ENCODE results near the gene MAT2A.
"Not testable (repeated sequence)": the region's sequence is repeated elsewhere in the genome, so short reads cannot be mapped to it uniquely, and the experiment has no call there.

MAT2A gene

DNA sequence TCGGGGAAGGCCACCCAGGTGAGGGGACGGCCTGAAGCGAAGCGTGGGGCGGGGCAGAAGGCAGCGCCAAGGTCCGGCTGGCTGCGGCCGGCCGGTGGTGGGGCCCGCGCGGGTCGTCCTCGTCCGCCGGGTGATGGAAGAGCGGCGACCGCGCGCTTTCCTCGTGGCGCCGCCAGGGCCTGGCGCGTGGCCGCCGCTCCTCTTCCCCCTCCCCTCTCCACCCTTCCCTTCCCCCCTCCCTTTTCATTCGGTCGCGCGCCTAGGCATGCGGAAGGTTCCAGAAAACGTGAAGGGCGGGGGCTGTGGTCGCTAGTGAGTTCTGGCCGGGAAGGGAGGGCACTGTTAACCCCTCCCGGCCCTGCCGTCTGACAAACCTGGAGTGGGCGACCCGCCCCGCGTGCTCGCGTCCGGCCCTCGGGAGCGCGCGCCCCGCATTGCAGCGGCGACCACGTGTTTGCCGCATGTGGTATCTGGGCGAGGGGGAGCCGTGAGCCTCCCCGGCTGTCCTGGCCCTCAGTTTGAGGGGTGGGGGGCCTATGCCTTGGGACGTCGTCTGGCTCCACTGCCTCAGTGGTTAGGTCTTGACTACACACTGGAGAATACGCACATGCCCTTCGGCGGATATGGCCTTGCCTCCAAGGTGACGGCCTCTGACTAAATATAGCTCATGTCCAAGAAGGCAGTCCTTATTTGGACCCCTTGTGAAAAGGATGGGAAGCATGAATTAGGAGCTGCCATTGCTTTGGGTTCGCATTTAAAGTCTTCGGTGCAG lies 579 bp downstream of the MAT2A start:
- peak overlapping the region; percentile 99 for H3K4me3 Mint-ChIP-seq
- H3K9me3 Mint-ChIP-seq: no peaks in the 10 kb centered on the region
- H3K27ac Mint-ChIP-seq: peak overlapping the region; percentile 99
- H3K4me1 Mint-ChIP-seq: peaks cover 56% of the 10 kb centered on the region
- H3K27me3 Mint-ChIP-seq: no peaks in the 10 kb centered on the region
- H3K36me3 Mint-ChIP-seq: peaks cover 40% of the 10 kb centered on the region

DNA sequence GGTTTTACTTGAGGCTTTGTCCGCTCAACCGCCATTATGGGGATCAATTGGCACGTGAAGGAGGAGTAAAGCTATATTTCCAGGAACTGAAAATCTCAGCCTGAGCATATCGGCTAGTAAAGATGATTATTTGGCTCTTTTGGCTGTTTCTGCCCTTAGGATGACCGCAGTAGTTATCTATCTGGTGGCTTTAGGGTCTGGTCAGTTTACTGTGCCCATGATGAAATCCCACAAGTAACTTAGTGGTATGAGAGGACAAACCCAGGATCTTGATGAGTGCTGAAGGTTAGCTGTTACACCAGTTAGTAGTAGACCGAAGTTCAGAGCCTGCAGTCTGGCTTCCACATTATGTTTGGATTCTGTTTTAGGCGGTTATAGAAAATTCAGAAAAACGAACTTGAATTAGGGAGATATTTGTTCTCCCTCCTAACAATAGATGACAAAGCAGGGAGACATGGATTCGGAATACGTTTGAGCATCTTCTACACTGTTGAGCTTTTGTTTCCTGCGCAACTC lies 1.2 kb downstream of the MAT2A start:
- peaks cover 40% of the 10 kb centered on the region for H3K36me3 Mint-ChIP-seq
- H3K4me1 Mint-ChIP-seq: peaks cover 56% of the 10 kb centered on the region

DNA sequence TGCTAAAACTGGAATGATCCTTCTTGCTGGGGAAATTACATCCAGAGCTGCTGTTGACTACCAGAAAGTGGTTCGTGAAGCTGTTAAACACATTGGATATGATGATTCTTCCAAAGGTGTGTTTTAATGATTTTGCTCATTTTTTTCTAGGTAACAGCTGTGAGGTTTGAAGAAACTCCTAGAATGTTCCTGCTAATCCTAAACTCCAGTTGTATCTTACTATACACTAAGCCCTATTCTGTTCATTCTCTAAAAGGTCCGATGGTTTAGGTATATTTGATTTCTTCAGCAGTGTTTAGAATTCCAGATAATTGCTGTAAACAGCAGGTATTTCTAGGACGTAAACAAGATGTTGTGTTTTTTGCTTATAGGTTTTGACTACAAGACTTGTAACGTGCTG lies 2.3 kb downstream of the MAT2A start:
- Mint-ChIP-seq H3K4me1 (peaks cover 54% of the 10 kb centered on the region), H3K36me3 (peaks cover 40% of the 10 kb centered on the region), H3K4me3 (peak overlapping the region; percentile 99), H3K9me3 (no peaks in the 10 kb centered on the region), H3K27me3 (no peaks in the 10 kb centered on the region), H3K27ac (peak overlapping the region; percentile 95)

More for the DNA sequence above, 1.2 kb downstream of the MAT2A start:
- Mint-ChIP-seq H3K27ac (peak overlapping the region; percentile 95), H3K27me3 (no peaks in the 10 kb centered on the region), H3K4me3 (peak overlapping the region; percentile 99), H3K9me3 (no peaks in the 10 kb centered on the region)

DNA sequence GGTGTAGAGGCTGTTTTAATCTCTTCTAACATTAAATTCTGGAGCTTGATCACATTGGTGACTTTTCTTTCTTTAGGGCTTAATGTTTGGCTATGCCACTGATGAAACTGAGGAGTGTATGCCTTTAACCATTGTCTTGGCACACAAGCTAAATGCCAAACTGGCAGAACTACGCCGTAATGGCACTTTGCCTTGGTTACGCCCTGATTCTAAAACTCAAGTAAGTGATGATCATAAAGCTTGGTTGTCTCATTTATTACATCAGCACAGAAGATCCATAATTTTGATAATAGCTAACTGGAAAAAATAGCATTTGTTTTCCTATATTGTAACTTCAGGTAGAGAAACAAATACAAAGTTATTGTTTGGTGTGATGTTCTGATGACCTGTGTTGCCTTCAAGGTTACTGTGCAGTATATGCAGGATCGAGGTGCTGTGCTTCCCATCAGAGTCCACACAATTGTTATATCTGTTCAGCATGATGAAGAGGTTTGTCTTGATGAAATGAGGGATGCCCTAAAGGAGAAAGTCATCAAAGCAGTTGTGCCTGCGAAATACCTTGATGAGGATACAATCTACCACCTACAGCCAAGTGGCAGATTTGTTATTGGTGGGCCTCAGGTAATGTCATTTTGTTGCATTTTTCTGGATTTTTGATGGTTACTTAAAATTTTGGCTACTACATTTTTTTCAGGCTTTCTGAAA lies 2.9 kb downstream of the MAT2A start:
- Mint-ChIP-seq H3K27ac (peak overlapping the region; percentile 95), H3K4me3 (peak overlapping the region; percentile 99), H3K9me3 (no peaks in the 10 kb centered on the region), H3K27me3 (no peaks in the 10 kb centered on the region), H3K4me1 (peaks cover 49% of the 10 kb centered on the region), H3K36me3 (peaks cover 40% of the 10 kb centered on the region)

DNA sequence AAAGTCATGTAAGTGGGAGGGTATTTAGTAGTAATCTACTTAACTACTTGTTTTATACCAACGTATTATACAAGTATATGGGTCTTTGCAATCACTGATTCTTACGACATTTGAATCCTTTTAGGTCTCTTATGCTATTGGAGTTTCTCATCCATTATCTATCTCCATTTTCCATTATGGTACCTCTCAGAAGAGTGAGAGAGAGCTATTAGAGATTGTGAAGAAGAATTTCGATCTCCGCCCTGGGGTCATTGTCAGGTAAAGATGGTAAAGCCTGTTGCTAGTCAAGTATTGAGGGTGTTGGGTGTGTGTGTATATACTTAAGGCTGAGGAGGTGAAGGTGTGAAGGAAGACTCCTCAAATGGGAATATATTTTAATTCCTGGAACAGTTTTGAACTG lies 3.8 kb downstream of the MAT2A start:
- Mint-ChIP-seq H3K36me3 (peaks cover 41% of the 10 kb centered on the region), H3K27ac (peak overlapping the region; percentile 91), H3K27me3 (no peaks in the 10 kb centered on the region), H3K9me3 (no peaks in the 10 kb centered on the region), H3K4me1 (peaks cover 40% of the 10 kb centered on the region), H3K4me3 (peak overlapping the region; percentile 99)

DNA sequence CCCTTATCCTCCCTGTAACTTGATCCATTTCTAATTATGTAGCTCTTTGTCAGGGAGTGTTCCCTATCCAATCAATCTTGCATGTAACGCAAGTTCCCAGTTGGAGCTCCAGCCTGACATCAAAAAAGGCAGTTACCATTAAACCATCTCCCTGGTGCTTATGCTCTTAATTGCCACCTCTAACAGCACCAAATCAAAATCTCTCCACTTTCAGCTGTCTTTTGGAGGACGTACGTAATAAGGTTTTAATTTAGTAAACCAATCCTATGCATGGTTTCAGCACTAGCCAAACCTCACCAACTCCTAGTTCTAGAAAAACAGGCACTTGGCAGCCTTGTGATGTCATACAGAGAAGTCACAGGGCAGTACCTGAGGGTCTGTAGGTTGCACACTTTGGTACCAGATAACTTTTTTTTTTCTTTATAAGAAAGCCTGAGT lies 5.3 kb downstream of the MAT2A start:
- not testable (repeated sequence) for H3K9me3 Mint-ChIP-seq, H3K27me3 Mint-ChIP-seq
- Mint-ChIP-seq H3K36me3 (peaks cover 44% of the 10 kb centered on the region), H3K4me1 (peaks cover 36% of the 10 kb centered on the region), H3K4me3 (peak overlapping the region; percentile 50), H3K27ac (peak overlapping the region; percentile 31)

DNA sequence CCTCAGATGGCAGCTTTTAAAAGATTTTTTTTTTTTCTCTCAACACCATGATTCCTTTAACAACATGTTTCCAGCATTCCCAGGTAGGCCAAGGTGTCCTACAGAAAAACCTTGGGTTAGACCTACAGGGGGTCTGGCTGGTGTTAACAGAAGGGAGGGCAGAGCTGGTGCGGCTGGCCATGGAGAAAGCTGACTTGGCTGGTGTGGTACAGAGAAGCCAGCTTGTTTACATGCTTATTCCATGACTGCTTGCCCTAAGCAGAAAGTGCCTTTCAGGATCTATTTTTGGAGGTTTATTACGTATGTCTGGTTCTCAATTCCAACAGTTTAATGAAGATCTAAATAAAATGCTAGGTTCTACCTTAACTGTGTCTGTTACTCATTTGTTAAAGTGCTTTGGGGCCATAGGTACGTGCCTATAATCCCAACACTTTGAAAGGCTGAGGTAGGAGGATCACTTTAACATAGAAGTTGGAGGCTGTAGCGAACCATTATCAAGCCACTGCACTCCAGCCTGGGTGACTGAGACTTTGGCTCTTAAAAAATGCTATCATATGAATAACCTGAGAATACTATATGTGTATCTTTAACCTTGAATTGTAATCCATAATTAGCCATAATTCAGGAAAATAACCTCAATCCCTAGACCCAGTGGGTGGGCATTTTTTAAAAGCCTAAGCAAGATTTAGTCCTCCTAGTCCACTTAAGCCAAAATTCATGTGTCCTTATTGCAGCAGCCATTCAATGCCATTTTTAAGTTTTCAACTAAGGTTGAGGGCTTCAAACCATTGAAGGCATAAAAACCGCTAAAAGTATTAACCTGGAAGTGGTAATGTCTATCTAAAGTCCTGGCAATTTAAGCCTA lies 6.2 kb downstream of the MAT2A start:
- H3K4me3 Mint-ChIP-seq: peak overlapping the region; percentile 30
- peak overlapping the region; percentile 65 for H3K27ac Mint-ChIP-seq
- H3K4me1 Mint-ChIP-seq: peaks cover 36% of the 10 kb centered on the region
- not testable (repeated sequence) for H3K27me3 Mint-ChIP-seq, H3K9me3 Mint-ChIP-seq
- peaks cover 40% of the 10 kb centered on the region for H3K36me3 Mint-ChIP-seq

DNA sequence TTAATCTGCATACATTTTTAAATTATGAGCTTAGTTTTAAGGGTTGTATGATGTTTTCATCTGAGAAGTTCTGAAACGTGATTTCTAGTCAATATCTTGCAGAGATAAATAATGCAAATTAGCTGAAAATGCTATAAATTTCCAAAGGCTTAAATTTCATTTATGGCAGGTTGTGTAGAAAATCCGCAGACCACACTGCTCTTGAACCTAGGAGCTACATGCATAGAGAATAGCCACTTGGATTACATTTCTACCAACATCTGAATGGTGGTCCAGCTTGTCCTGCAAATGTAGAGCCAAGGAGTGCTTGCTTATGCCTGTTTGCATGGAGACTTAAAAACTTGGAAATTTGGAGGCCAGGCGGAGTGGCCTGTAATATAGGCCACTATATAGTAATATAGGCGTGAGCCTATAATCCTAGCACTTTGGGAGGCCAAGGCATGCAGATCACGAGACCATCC lies 6.8 kb downstream of the MAT2A start:
- peaks cover 34% of the 10 kb centered on the region for H3K36me3 Mint-ChIP-seq
- H3K9me3 Mint-ChIP-seq: no peaks in the 10 kb centered on the region
- H3K27me3 Mint-ChIP-seq: no peaks in the 10 kb centered on the region
- H3K27ac Mint-ChIP-seq: peak overlapping the region; percentile 62
- H3K4me1 Mint-ChIP-seq: peaks cover 30% of the 10 kb centered on the region
- no peak overlapping the region for H3K4me3 Mint-ChIP-seq

DNA sequence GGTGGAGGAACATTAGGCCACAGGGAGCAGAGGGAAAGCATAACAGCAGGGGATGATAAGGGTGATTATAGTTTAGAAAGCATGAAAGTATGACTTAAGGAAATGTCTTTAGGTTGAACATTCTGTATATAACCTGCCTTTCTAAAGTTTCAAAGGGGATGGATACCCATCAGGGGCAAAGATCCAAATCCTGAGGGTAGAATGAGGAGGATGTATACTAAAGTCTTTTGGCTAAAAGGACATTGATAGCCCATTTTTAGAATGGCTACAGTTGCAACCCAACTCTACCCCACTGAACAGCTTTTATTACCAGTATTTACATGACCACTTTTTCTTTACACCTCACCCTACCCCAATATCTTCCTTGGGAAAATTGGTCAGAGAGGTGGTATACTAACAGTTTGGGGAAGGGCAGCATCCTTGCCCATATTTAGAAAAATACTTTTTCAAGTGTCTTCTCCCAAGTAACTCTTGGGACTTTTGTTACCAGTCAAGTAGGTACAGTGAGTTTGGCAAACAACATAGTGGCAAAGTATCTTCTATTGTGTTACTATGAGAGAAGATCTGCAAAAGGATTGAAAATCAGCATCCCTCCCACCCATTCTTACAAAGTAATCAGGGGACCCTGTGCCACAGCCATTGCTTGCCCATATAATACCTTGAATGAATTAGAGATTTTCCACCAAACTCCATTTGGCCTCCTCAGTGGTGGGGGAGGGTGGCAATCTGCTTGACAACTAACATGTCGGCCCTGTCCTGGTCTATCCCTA lies 8.3 kb downstream of the MAT2A start:
- Mint-ChIP-seq H3K27ac (peak overlapping the region; percentile 68), H3K27me3 (no peaks in the 10 kb centered on the region), H3K9me3 (no peaks in the 10 kb centered on the region), H3K4me1 (peaks cover 25% of the 10 kb centered on the region), H3K4me3 (no peak overlapping the region), H3K36me3 (peaks cover 24% of the 10 kb centered on the region)

DNA sequence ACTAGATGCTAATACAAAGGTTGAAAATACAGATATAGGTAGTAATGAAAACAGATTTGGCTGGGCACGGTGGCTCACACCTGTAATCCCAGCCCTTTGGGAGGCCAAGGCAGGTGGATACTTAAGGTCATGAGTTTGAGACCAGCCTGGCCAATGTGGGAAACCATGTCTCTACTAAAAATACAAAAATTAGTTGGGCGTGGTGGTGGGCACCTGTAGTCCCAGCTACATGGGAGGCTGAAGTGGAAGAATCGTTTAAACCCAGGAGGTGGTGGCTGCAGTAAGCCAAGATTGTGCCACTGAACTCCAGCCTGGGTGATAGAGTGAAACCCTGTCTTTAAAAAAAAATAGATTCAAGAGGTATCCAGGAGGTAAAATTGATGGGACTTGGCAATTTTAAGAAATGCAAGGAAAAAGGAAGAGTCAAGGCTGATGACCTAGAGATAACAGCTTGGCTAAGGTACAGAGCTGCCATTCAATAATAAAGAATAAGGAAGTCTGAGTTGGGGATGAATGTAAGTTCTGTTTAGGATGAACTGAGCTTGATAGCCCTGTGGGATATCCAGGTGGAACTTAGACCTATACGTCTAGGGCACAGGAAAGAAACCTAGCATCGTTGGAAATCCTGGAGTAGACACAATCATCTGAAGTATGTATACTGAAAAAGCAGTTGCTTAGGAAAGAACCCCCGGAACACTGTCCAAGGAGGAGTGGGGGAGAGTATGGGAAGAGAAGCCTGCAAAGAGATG lies 9.1 kb downstream of the MAT2A start:
- Mint-ChIP-seq H3K4me3 (no peak overlapping the region), H3K27me3 (no peaks in the 10 kb centered on the region), H3K36me3 (peaks cover 17% of the 10 kb centered on the region), H3K4me1 (peaks cover 18% of the 10 kb centered on the region), H3K27ac (no peak overlapping the region), H3K9me3 (no peaks in the 10 kb centered on the region)

DNA sequence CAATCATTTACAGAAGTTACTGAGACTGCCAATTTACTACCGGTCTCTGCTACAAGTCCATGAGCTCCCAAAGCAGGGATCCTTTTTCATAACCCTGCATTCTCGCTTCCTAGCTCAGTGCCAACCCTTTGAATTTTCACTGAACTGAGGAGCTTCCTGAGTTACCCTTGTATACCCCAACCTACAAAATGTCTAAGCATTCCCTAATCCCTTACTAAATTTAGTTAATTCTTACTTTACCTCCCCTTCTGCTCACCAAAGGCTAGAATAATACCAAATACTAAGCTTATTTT lies 9.6 kb downstream of the MAT2A start:
- no peak overlapping the region for H3K4me3 Mint-ChIP-seq
- H3K9me3 Mint-ChIP-seq: no peaks in the 10 kb centered on the region
- H3K36me3 Mint-ChIP-seq: peaks cover 13% of the 10 kb centered on the region
- no peak overlapping the region for H3K27ac Mint-ChIP-seq
- peaks cover 14% of the 10 kb centered on the region for H3K4me1 Mint-ChIP-seq
- H3K27me3 Mint-ChIP-seq: no peaks in the 10 kb centered on the region

DNA sequence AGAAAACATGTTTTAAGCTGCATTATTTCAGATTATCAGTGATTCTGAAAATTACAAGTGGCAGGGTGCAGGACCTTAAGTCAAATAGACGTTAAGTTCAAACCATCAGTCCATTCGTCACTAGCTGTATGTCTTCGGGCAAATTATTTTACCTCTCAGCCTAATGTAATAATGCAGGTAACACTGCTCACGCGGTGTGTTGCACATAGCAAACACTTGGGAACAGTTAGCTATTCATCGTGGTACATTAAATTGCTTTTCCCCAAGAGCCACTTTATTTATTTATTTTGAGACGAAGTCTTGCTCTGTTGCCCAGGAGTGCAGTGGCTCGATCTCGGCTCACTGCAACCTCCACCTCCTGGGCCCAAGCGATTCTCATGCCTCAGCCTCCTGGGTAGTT lies 10.1 kb downstream of the MAT2A start:
- Mint-ChIP-seq H3K27ac (no peak overlapping the region), H3K36me3 (peaks cover 11% of the 10 kb centered on the region), H3K4me3 (no peak overlapping the region), H3K4me1 (peaks cover 11% of the 10 kb centered on the region), H3K9me3 (no peaks in the 10 kb centered on the region), H3K27me3 (no peaks in the 10 kb centered on the region)

DNA sequence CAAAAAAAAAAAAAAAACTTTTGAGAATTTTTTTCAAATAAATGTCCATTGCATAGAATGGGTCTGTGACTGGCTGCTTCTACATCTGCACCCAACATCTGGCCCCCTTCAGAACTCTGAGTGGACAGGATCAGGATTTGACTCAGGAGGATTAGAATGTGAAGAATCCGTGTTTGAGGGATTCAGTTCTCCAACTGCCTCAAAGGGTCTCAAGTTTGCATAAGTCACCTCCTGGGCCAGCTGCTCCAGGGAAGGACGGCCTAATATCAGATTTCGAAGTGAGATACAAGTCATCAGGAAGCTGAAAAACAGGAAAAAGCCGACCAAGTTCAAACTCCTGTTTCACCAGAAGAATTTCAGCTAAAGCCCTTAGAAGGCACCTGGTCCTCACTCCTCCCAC lies 10.9 kb downstream of the MAT2A start:
- no peak overlapping the region for H3K4me3 Mint-ChIP-seq
- peaks cover 7% of the 10 kb centered on the region for H3K4me1 Mint-ChIP-seq
- no peak overlapping the region for H3K27ac Mint-ChIP-seq
- H3K36me3 Mint-ChIP-seq: peaks cover 10% of the 10 kb centered on the region
- H3K9me3 Mint-ChIP-seq: no peaks in the 10 kb centered on the region
- no peaks in the 10 kb centered on the region for H3K27me3 Mint-ChIP-seq

DNA sequence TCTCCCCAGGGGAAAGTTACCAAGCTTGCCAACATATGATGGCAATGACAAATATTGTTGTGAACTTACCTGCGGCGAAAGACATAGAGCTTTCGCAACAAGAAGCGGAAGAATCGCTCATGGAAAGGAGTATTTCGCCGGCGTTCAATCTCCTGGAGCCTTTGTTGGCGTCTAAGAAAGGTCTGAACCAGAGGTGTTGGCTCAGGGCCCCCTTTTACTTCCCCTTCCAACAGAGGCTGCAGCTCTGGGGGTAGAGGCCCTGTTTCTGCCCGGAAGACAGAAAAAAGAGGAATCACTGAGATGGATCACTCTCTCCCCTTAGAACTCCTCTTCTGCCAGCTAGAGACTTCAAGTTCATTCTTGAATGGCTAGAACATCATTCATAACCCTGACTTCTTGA lies 11.5 kb downstream of the MAT2A start:
- Mint-ChIP-seq H3K4me1 (peaks cover 7% of the 10 kb centered on the region), H3K27ac (no peak overlapping the region), H3K27me3 (no peaks in the 10 kb centered on the region), H3K4me3 (no peak overlapping the region), H3K36me3 (peaks cover 10% of the 10 kb centered on the region), H3K9me3 (no peaks in the 10 kb centered on the region)
